Fibroblast of villous mesenchyme (primary cell): ENCODE results near the gene CHEK1. TPM values are rescaled to one million over a fixed set of nuclear protein-coding genes. Genes with fewer than 3 reads are reported as not detected.

ENCODE experiments used
- DNase-seq: peaks from one replicate; pipeline ENCODE4 v3.0.0-alpha.2; 2010; ENCODE audit warnings: low read depth
- H3K4me3 ChIP-seq: 2 replicates; pipeline ENCODE4 v1.5.1; 2011; ENCODE audit warnings: low read depth, mild to moderate bottlenecking, low read length
- total RNA-seq: library from RNA; depleted of rRNA; stranded (reverse); fragments of >200 nt; gene quantifications from 2 replicates; pipeline ENCODE4 v1.2.3, GENCODE V29; 2012
- TF ChIP-seq, protein P1 (sequence below): IDR thresholded peaks from 2 replicates; pipeline ENCODE4 v1.5.1; 2012; ENCODE audit warnings: low read depth, mild to moderate bottlenecking, low read length; ENCODE audit not compliant: insufficient read depth

Gene CHEK1
- total RNA-seq, 1 donor, result 53.1 TPM

DNA sequence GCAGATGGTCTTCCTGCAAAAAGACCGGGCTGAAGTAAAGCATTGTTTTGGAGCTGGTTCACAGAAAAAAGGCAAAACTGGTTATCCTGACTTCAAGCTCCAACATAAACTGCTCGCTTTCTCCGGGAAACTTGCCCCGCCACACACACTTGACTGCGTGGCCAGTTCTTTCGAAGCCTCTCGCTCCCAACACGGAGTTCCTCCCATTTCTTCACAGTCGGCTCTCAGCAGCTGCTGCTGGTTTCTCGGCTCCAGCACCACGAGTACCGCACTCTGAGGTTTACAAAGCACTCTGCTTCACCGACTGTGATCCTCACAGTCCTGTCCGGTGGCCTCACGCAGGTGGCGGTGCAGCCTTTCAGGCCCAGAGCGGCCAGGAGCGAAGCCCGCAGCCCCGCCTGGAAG lies 264 bp downstream of the CHEK1 start:
- no peak for DNase-seq
- TF ChIP-seq, protein P1, sequence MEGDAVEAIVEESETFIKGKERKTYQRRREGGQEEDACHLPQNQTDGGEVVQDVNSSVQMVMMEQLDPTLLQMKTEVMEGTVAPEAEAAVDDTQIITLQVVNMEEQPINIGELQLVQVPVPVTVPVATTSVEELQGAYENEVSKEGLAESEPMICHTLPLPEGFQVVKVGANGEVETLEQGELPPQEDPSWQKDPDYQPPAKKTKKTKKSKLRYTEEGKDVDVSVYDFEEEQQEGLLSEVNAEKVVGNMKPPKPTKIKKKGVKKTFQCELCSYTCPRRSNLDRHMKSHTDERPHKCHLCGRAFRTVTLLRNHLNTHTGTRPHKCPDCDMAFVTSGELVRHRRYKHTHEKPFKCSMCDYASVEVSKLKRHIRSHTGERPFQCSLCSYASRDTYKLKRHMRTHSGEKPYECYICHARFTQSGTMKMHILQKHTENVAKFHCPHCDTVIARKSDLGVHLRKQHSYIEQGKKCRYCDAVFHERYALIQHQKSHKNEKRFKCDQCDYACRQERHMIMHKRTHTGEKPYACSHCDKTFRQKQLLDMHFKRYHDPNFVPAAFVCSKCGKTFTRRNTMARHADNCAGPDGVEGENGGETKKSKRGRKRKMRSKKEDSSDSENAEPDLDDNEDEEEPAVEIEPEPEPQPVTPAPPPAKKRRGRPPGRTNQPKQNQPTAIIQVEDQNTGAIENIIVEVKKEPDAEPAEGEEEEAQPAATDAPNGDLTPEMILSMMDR, result no peak
- peak overlapping the region; percentile 85 for H3K4me3 ChIP-seq

DNA sequence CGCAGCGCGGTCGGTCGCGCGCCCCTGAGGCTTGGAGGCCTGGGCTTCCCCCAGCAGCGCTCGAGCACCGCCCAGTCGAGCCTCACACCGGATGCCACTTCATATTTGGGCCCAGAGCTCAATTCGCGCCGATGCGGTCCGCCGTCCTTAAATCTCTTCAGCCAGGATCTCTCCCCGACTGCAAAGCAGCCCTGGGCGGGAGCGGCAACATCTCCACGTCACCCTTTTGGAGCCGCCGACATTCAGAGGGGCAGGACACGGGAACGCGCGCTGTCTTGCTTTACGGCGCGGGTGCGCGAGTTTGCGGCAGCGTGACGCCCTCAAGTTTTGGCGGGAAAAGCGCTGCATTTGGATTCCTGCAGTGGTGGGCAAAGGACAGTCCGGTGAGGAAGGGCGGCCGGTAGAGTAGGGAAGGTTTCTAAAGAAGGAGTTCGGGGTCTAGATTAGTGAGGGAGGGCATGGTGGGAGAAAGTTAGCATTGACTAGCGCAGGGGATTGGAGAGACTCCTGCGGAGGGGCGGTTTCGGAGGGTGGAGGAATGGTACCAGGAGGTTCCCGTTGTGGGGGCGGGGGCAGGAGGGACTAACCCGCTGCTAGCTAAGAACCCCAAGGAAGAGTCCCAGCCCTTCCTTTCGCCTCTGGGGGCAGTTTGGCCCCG lies 796 bp downstream of the CHEK1 start:
- H3K4me3 ChIP-seq, result peak overlapping the region; percentile 85
- DNase-seq, result peak; percentile 89
- TF ChIP-seq, protein P1, result no peak

DNA sequence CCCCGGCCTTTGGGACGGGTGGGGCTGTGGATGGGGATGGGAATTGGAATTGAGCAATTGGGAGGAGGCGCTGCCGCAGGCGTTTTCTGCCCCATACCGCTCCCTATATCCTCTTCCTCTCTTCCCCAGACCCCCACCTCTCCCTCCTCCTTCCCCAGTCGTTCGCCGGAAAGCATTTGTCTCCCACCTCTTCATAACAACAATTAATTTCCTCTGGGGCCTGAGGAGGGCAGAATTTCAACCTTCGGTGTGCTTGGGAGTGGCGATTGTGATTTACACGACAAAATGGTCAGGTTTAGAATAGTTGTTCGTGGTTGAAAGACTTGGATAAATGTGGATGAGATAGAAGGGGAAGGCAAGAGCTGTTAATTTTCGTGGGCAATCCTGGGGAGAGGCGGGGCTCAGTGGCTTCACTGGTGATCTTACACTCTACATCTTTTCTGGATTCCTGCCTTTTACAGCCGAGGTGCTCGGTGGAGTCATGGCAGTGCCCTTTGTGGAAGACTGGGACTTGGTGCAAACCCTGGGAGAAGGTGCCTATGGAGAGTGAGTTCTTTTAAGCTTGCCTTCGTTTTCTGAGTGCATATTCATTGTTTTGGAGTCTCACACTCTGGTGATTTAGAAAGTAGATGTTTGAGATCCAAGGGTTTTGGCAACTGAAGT lies 1.5 kb downstream of the CHEK1 start:
- H3K4me3 ChIP-seq, result peak overlapping the region; percentile 85
- peak; percentile 90 for DNase-seq
- TF ChIP-seq, protein P1, result peak; percentile 29

DNA sequence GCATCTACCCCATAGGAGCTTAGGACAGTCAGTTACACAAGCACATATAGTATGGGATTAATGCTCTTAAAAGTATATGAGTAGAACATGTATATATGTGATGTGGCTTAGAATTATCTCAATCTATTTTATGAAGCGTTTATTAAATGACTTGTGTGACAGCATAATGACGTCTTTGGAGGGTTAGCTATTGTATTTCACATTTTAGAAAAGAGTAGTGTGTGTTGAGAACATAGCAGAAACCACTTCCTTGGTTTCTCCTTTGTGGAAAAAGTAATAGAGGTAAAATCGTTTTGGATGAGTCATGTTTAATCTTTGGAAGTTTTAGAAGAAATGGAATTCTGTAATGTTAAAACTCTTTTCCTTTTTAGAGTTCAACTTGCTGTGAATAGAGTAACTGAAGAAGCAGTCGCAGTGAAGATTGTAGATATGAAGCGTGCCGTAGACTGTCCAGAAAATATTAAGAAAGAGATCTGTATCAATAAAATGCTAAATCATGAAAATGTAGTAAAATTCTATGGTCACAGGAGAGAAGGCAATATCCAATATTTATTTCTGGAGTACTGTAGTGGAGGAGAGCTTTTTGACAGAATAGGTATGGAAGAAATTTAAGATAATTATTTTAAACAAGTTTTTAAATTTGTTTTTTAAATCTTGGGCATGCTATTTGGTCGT lies 2.4 kb downstream of the CHEK1 start:
- H3K4me3 ChIP-seq, result peak overlapping the region; percentile 85
- TF ChIP-seq, protein P1, result no peak
- DNase-seq, result peak; percentile 11

DNA sequence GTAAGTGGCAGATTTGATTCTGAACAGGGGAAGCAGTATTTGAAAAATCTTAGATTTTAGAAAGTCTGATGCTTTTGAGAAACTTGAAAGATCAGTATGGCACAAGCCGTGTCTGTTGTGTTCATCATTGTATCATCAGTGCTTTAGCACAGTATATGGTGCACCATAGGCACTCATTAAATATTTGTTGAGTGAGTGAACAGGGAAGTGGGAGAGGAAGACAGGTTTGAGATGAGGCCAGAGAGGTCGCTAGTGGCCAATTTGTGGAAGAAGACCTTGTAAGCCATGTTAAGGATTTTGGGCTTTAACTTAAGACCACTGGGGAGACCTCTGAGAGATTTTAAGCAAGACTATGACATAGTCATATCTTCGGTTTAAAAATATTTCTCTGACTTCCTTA lies 12.9 kb downstream of the CHEK1 start:
- H3K4me3 ChIP-seq, result no peak overlapping the region
- TF ChIP-seq, protein P1, result no peak
- no peak for DNase-seq

DNA sequence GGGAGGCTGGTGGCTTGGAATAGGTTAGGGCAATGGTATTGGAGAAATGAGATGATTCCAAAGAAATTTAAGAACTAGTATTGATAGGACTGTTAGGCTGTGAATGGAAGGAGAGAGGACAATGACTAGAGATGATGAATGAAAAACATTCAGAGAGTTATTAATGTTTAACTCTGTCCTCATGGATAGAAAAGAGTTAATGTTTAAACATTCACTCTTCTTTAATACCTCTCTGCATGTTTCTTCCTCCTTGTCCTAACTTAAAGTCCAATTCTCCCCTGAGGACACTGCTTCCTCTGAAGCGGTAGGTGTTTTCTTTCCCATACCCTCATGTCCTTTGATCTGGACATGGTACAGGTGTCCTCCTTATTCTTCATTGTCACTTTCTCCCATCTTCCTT lies 13.4 kb downstream of the CHEK1 start:
- DNase-seq, result no peak
- H3K4me3 ChIP-seq, result no peak overlapping the region
- TF ChIP-seq, protein P1, result no peak
